ENCODE data around the gene UNC119B. TPM values are rescaled to one million over a fixed set of nuclear protein-coding genes. Genes with fewer than 3 reads are reported as not detected.
"Not testable (repeated sequence)": the region's sequence is repeated elsewhere in the genome, so short reads cannot be mapped to it uniquely, and the experiment has no call there.

The UNC119B gene
- 31.6 TPM for polyA plus RNA-seq (2012; ENCODE audit: insufficient read depth, insufficient read length)

GRCh38 chr12:120710031-120710804, at the start of gene UNC119B:
UNC119B (plus strand) TSS chr12:120710458; CDS start chr12:120710475, 17 bp downstream.
- DNase-seq (ENCODE audit: low read depth, low spot score) = no peak
- peak within 1 kb of the TSS; percentile 84 for H3K4me3 ChIP-seq (ENCODE audit: low read length)

GRCh38 chr12:120661432-120661831, 48.8 kb upstream of the UNC119B start:
- DNase-seq (ENCODE audit: low read depth, low spot score) = no peak
- H3K4me3 ChIP-seq (ENCODE audit: low read length) = no peak overlapping the region

DNA sequence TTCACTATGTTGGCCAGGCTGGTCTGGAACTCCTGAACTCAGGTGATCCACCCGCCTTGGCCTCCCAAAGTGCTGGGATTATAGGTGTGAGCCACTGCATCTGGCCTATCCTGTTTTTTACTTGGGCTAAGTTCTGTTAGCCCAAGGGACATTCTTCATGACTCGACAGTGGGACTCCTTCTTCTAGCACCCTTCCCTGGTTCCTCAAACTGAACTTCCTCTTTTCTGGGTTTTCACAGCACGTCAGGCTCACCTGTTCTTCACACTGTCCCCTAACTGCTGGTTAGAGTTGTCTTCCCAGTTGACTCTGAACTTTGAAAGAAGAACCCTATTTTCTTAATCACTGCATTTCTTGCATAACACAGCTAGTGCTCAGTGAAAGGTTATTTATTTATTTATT, 47.4 kb upstream of the UNC119B start:
- DNase-seq (ENCODE audit: low read depth, low spot score) = no peak
- no peak overlapping the region for H3K4me3 ChIP-seq (ENCODE audit: low read length)

DNA sequence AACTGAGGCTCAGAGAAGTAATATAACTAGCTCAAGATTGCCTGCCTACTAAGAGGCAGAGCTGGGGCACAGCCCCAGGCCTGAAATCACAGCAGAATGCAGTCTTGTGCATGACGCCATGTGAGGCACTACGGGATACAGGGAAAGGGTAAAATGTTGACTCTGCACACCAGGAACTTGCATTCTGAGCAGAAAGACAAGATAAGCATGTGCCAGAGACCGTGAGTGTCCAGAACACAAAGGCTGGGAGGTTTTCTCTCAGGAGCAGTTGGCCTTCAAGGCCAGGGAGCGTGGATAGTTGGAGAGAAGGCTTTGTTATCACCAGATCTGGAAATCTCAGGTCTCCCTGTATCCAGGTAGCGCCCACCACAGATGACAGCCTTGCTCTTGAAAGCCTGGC, 46.5 kb upstream of the UNC119B start:
- no peak for DNase-seq (ENCODE audit: low read depth, low spot score)
- H3K4me3 ChIP-seq (ENCODE audit: low read length) = no peak overlapping the region

- no peak overlapping the region for H3K4me3 ChIP-seq (ENCODE audit: low read length)
- DNase-seq (ENCODE audit: low read depth, low spot score) = no peak
Measured at GRCh38 chr12:120666571-120667390, 43.5 kb upstream of the UNC119B start.

- no peak for DNase-seq (ENCODE audit: low read depth, low spot score)
- no peak overlapping the region for H3K4me3 ChIP-seq (ENCODE audit: low read length)
Measured at GRCh38 chr12:120668091-120668867, 42.0 kb upstream of the UNC119B start.

GRCh38 chr12:120668868-120669840, 41.1 kb upstream of the UNC119B start:
- DNase-seq (ENCODE audit: low read depth, low spot score) = no peak
- no peak overlapping the region for H3K4me3 ChIP-seq (ENCODE audit: low read length)

- H3K4me3 ChIP-seq (ENCODE audit: low read length); DNase-seq (ENCODE audit: low read depth, low spot score): not testable (repeated sequence)
Measured at GRCh38 chr12:120670237-120670636, 40.0 kb upstream of the UNC119B start.

GRCh38 chr12:120670667-120671066, 39.6 kb upstream of the UNC119B start:
- DNase-seq (ENCODE audit: low read depth, low spot score) = no peak
- H3K4me3 ChIP-seq (ENCODE audit: low read length) = no peak overlapping the region

GRCh38 chr12:120674097-120674636, 36.1 kb upstream of the UNC119B start:
- DNase-seq (ENCODE audit: low read depth, low spot score) = no peak
- H3K4me3 ChIP-seq (ENCODE audit: low read length) = no peak overlapping the region

DNA sequence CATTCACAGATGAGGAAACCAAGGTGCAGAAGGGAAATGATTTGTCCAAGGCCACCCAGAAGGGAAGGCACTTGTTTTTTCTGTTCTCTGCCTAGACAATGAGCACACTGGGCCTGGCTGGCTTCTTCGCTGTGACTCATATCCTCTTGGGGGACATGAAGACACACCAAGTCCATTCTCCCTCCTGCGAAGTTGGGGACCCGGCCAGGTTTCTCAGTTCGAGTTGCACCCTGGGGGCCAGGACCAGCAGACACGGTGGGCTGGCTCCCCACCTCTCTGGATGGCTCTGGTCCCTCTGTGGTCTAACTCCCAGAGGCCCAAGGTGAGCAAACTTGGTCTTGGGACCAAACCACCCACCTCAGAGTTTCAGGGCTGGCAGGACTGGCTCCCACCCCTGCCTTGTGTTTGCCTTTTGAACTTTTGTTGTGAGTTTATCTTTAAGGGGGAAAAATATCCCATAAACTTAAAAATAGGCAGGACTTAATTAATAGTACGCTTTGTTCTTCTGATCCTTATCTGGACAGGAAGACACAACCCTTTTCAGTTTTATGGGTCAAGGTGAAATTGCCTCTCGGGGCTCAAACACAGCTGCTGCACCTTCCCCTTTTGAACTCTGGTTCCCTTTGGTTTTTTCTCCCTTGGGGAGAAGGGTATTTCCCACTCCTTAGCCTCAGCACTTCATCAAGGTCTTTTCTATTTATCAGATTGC, 32.3 kb upstream of the UNC119B start:
- no peak for DNase-seq (ENCODE audit: low read depth, low spot score)
- H3K4me3 ChIP-seq (ENCODE audit: low read length) = no peak overlapping the region

- no peak overlapping the region for H3K4me3 ChIP-seq (ENCODE audit: low read length)
- DNase-seq (ENCODE audit: low read depth, low spot score) = no peak
Measured at GRCh38 chr12:120678572-120678971, 31.7 kb upstream of the UNC119B start.

GRCh38 chr12:120680165-120680738, 30.0 kb upstream of the UNC119B start:
- DNase-seq (ENCODE audit: low read depth, low spot score) = no peak
- H3K4me3 ChIP-seq (ENCODE audit: low read length) = no peak overlapping the region

GRCh38 chr12:120684523-120684932, 25.7 kb upstream of the UNC119B start:
- no peak overlapping the region for H3K4me3 ChIP-seq (ENCODE audit: low read length)
- DNase-seq (ENCODE audit: low read depth, low spot score) = no peak

DNA sequence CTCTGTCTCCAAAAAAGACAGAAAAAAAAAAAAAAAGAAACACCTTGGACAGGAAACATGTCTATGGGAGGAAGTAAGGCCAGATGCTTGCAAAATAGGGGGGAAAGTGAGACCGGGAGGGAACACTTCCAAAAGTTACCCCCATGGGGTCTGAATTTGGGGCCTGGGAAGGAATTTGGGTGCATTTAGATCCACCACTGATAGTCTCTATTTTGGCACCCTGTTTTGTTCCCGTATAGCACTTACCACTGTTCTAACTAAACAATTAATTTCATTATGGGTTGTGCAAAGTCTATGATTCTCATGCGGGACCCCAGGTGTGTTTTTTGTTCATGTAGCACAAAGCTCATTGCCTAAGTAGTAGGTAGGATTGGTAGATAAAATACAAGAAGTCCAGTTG, 24.7 kb upstream of the UNC119B start:
- no peak for DNase-seq (ENCODE audit: low read depth, low spot score)
- peak overlapping the region; percentile 89 for H3K4me3 ChIP-seq (ENCODE audit: low read length)

DNA sequence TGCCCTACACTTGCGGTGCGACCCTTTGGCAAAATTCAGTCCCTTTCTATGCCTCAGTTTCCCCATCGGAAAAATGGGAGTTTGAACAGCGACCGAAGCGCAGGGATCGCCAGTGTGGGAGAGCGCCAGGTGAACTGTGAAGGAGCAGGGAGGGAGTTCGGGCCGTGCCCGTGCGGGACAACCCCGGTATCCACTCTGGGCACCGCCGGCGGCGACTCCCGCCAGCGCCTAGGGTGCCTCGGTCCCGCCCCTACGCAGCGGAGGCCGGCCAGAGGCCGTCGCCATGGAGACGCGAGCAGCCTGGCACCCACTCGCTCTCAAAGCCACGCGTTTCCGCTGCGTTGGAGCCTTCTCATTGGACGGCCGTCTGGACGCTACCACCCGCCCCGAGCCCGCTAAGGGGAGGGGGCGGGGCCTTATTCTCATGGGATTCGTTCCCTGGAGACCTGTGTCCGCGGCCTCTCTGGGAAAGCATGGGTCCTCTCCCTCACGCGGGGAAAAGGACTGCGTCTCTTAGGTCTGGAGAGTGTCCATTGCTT, 24.0 kb upstream of the UNC119B start:
- H3K4me3 ChIP-seq (ENCODE audit: low read length) = peak overlapping the region; percentile 89
- peak; percentile 97 for DNase-seq (ENCODE audit: low read depth, low spot score)

All from Jurkat, Clone E6-1 (cell line).